Epithelial cell of alveolus of lung (primary cell): ENCODE results near the gene CLDN4. TPM values are rescaled to one million over a fixed set of nuclear protein-coding genes. Genes with fewer than 3 reads are reported as not detected.

Experiments used
- total RNA-seq: library from RNA; depleted of rRNA; stranded (reverse); fragments of >200 nt; gene quantifications from 2 replicates; pipeline ENCODE4 v1.2.1, GENCODE V29; 2015

CLDN4 gene
- 3.2 and 5.2 TPM in 2 replicates for total RNA-seq

GRCh38 chr7:73830681-73831583 is at the start of gene CLDN4:
CLDN4 (plus strand) TSS chr7:73830996; CDS start chr7:73831202, 206 bp downstream.

GRCh38 chr7:73842067-73842976 is 11.5 kb downstream of the CLDN4 start, which contains the start of gene METTL27:
METTL27 (minus strand) TSS chr7:73842516; CDS start chr7:73842140, 376 bp downstream.

GRCh38 chr7:73860859-73861258 is 30.1 kb downstream of the CLDN4 start, which contains the start of gene TMEM270:
TMEM270 (plus strand) TSS chr7:73861159; CDS start chr7:73861195, 36 bp downstream.

Other genes with a start within 250 kb of the CLDN4 start
- gene MLXIPL, start 206.5 kb upstream of the CLDN4 start, total RNA-seq, result 2.3 TPM in 1 of 2 replicates, not detected in the other
- 5.4 and 5.8 TPM in 2 replicates for gene VPS37D, start 163.2 kb upstream of the CLDN4 start, total RNA-seq
- gene DNAJC30, start 147.5 kb upstream of the CLDN4 start, total RNA-seq, result 6.3 and 7.6 TPM in 2 replicates
- gene BUD23, start 147.4 kb upstream of the CLDN4 start, total RNA-seq, result 46.1 and 73.8 TPM in 2 replicates
- 2.5 and 9.3 TPM in 2 replicates for gene STX1A, start 111.3 kb upstream of the CLDN4 start, total RNA-seq
- gene ABHD11, start 92.2 kb upstream of the CLDN4 start, total RNA-seq, result 9.3 and 19.0 TPM in 2 replicates
- gene CLDN3, start 60.7 kb upstream of the CLDN4 start, total RNA-seq, result not detected in 2 replicates
- 8.1 and 11.4 TPM in 2 replicates for gene METTL27, start 11.5 kb downstream of the CLDN4 start, total RNA-seq
- gene TMEM270, start 30.2 kb downstream of the CLDN4 start, total RNA-seq, result not detected in 2 replicates
- 2.3 and 16.4 TPM in 2 replicates for gene ELN, start 197.2 kb downstream of the CLDN4 start, total RNA-seq